ENCODE results near the gene CYP19A1.

- TF ChIP-seq POLR2A (IDR thresholded peaks at IDR 0.05; ENCODE audit: low read length) (no peak), GATA1 (IDR thresholded peaks at IDR 0.05; ENCODE audit: low read depth, low read length) (no peak)
These were observed 92.8 kb downstream of the CYP19A1 start for GRCh38 chr15:51245628-51246027.

All from erythroblast (primary cell).